ENCODE measurements around the gene RAPGEF1. TPM values are rescaled to one million over a fixed set of nuclear protein-coding genes. Genes with fewer than 3 reads are reported as not detected.

RAPGEF1 gene
- total and polyA plus RNA-seq, 2 experiments from 2014 or later: 9.9 to 82.8 TPM

DNA sequence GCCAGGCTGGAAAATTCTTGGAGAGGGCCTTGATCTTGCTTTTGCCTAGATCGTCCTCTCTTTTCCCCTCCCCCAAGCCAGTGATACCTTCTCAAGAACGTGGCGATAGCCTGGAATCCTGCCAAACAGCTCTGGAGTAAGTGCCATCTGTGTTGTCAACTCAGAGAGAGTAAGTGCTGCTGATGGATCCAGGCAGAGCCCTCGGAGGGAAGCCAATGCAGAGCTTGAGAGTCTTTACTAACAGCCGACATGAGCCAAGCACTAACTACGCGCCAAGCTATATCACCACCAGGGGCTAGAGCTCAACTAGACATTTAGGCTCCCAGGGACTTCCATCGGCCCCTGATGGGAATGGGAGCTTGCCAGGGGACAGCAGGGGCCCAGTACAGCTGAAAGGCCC, 17.6 kb downstream of the RAPGEF1 start:
- Mint-ChIP-seq H3K36me3 (ENCODE audit: low read depth) (peaks cover 16% of the 10 kb centered on the region; the same call in 2 of the 3 replicates), H3K27me3 (ENCODE audit: insufficient read depth, low read depth, poor library complexity) (peaks cover 6% of the 10 kb centered on the region), H3K4me1 (peaks cover 6% of the 10 kb centered on the region; the same call in 2 of the 3 replicates), H3K9me3 (no peaks in the 10 kb centered on the region; the same call in 2 of the 3 replicates), H3K4me3 (no peak overlapping the region), H3K27ac (no peak overlapping the region)
- H3K4me1 ChIP-seq (ENCODE audit: insufficient read depth): peaks cover 4% of the 10 kb centered on the region; the same call in 1 of the 2 replicates
- no peak overlapping the region for H3K4me2 ChIP-seq
- no peaks in the 10 kb centered on the region for H3K9me2 ChIP-seq (ENCODE audit: insufficient read depth)
- H3K27ac ChIP-seq (ENCODE audit: low read depth): no peak overlapping the region
- ATAC-seq (peak; percentile 65), DNase-seq (ENCODE audit: low spot score) (peak; percentile 66)
- TF ChIP-seq, protein P1, sequence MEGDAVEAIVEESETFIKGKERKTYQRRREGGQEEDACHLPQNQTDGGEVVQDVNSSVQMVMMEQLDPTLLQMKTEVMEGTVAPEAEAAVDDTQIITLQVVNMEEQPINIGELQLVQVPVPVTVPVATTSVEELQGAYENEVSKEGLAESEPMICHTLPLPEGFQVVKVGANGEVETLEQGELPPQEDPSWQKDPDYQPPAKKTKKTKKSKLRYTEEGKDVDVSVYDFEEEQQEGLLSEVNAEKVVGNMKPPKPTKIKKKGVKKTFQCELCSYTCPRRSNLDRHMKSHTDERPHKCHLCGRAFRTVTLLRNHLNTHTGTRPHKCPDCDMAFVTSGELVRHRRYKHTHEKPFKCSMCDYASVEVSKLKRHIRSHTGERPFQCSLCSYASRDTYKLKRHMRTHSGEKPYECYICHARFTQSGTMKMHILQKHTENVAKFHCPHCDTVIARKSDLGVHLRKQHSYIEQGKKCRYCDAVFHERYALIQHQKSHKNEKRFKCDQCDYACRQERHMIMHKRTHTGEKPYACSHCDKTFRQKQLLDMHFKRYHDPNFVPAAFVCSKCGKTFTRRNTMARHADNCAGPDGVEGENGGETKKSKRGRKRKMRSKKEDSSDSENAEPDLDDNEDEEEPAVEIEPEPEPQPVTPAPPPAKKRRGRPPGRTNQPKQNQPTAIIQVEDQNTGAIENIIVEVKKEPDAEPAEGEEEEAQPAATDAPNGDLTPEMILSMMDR (conservative IDR thresholded peaks at IDR 0.05; ENCODE audit: low read depth in 2 of 2): peak in 1 of 2 experiments; percentile 4; a peak in 2 of 4 replicates
- TF ChIP-seq EZH2 (IDR thresholded peaks at IDR 0.05; ENCODE audit: low read depth, unreplicated experiment): no peak
- H3K27me3 ChIP-seq (ENCODE audit: insufficient read depth): no peaks in the 10 kb centered on the region
- H4K20me1 ChIP-seq (replicated peaks; ENCODE audit: insufficient read depth): peaks cover 19% of the 10 kb centered on the region
- H3F3A ChIP-seq (replicated peaks; ENCODE audit: low read depth): no peaks in the 10 kb centered on the region
- H3K36me3 ChIP-seq (ENCODE audit: insufficient read depth): no peaks in the 10 kb centered on the region
- no peak overlapping the region for H2AFZ ChIP-seq
- no peak overlapping the region for H3K4me3 ChIP-seq
- H3K79me2 ChIP-seq (replicated peaks; ENCODE audit: insufficient read depth): peaks cover 98% of the 10 kb centered on the region

DNA sequence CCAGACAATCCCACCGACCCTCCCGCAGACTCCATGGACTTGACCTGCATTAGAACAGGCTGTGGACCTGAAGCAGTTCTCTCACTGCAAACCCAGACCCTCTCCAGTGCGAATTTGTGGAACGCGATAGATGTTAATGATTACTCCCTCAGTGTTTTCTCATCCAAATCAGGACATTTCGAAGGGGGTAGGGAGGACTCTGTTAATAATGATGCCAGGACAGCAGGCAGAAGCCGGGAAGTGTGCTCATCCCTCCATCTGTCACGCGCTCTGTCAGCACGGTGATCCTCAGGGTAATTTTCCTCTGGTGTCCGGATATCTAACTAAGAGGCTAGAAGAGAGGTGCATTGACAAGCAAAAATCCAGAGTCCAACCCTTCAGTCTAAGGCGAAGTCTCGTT, 18.8 kb downstream of the RAPGEF1 start:
- Histone ChIP-seq H3F3A (replicated peaks; ENCODE audit: low read depth) (no peaks in the 10 kb centered on the region), H4K20me1 (replicated peaks; ENCODE audit: insufficient read depth) (peaks cover 17% of the 10 kb centered on the region), H3K36me3 (ENCODE audit: insufficient read depth) (no peaks in the 10 kb centered on the region), H3K4me3 (no peak overlapping the region), H3K27me3 (ENCODE audit: insufficient read depth) (no peaks in the 10 kb centered on the region), H3K4me2 (no peak overlapping the region), H3K27ac (ENCODE audit: low read depth) (no peak overlapping the region), H3K79me2 (replicated peaks; ENCODE audit: insufficient read depth) (peaks cover 98% of the 10 kb centered on the region), H3K9me2 (ENCODE audit: insufficient read depth) (no peaks in the 10 kb centered on the region), H3K4me1 (ENCODE audit: insufficient read depth) (no peaks in the 10 kb centered on the region; the same call in 1 of the 2 replicates), H2AFZ (no peak overlapping the region)
- ATAC-seq: no peak
- H3K27me3 Mint-ChIP-seq (ENCODE audit: insufficient read depth, low read depth, poor library complexity): peaks cover 6% of the 10 kb centered on the region
- H3K36me3 Mint-ChIP-seq (ENCODE audit: low read depth): peaks cover 13% of the 10 kb centered on the region; the same call in 2 of the 3 replicates
- peaks cover 2% of the 10 kb centered on the region; the same call in 1 of the 3 replicates for H3K4me1 Mint-ChIP-seq
- no peaks in the 10 kb centered on the region; the same call in 2 of the 3 replicates for H3K9me3 Mint-ChIP-seq
- TF ChIP-seq EZH2phosphoT487 (IDR thresholded peaks at IDR 0.05; ENCODE audit: unreplicated experiment): no peak
- TF ChIP-seq, protein P2, sequence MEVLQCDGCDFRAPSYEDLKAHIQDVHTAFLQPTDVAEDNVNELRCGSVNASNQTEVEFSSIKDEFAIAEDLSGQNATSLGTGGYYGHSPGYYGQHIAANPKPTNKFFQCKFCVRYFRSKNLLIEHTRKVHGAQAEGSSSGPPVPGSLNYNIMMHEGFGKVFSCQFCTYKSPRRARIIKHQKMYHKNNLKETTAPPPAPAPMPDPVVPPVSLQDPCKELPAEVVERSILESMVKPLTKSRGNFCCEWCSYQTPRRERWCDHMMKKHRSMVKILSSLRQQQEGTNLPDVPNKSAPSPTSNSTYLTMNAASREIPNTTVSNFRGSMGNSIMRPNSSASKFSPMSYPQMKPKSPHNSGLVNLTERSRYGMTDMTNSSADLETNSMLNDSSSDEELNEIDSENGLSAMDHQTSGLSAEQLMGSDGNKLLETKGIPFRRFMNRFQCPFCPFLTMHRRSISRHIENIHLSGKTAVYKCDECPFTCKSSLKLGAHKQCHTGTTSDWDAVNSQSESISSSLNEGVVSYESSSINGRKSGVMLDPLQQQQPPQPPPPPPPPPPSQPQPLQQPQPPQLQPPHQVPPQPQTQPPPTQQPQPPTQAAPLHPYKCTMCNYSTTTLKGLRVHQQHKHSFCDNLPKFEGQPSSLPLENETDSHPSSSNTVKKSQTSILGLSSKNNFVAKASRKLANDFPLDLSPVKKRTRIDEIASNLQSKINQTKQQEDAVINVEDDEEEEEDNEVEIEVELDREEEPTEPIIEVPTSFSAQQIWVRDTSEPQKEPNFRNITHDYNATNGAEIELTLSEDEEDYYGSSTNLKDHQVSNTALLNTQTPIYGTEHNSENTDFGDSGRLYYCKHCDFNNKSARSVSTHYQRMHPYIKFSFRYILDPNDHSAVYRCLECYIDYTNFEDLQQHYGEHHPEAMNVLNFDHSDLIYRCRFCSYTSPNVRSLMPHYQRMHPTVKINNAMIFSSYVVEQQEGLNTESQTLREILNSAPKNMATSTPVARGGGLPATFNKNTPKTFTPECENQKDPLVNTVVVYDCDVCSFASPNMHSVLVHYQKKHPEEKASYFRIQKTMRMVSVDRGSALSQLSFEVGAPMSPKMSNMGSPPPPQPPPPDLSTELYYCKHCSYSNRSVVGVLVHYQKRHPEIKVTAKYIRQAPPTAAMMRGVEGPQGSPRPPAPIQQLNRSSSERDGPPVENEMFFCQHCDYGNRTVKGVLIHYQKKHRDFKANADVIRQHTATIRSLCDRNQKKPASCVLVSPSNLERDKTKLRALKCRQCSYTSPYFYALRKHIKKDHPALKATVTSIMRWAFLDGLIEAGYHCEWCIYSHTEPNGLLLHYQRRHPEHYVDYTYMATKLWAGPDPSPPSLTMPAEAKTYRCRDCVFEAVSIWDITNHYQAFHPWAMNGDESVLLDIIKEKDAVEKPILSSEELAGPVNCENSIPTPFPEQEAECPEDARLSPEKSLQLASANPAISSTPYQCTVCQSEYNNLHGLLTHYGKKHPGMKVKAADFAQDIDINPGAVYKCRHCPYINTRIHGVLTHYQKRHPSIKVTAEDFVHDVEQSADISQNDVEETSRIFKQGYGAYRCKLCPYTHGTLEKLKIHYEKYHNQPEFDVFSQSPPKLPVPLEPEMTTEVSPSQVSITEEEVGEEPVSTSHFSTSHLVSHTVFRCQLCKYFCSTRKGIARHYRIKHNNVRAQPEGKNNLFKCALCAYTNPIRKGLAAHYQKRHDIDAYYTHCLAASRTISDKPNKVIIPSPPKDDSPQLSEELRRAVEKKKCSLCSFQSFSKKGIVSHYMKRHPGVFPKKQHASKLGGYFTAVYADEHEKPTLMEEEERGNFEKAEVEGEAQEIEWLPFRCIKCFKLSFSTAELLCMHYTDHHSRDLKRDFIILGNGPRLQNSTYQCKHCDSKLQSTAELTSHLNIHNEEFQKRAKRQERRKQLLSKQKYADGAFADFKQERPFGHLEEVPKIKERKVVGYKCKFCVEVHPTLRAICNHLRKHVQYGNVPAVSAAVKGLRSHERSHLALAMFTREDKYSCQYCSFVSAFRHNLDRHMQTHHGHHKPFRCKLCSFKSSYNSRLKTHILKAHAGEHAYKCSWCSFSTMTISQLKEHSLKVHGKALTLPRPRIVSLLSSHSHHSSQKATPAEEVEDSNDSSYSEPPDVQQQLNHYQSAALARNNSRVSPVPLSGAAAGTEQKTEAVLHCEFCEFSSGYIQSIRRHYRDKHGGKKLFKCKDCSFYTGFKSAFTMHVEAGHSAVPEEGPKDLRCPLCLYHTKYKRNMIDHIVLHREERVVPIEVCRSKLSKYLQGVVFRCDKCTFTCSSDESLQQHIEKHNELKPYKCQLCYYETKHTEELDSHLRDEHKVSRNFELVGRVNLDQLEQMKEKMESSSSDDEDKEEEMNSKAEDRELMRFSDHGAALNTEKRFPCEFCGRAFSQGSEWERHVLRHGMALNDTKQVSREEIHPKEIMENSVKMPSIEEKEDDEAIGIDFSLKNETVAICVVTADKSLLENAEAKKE (CRISPR knock-in tag; IDR thresholded peaks at IDR 0.05): no peak
- TF ChIP-seq, protein P1 (conservative IDR thresholded peaks at IDR 0.05; ENCODE audit: low read depth in 2 of 2): no peak
- TF ChIP-seq POLR2AphosphoS5 (IDR thresholded peaks at IDR 0.05; ENCODE audit: low read depth): no peak
- no peak for TF ChIP-seq JUNB (IDR thresholded peaks at IDR 0.05; ENCODE audit: unreplicated experiment)
- no peak for TF ChIP-seq EZH2 (IDR thresholded peaks at IDR 0.05; ENCODE audit: low read depth, unreplicated experiment)
- no peak for TF ChIP-seq ZNF114 (CRISPR knock-in tag; IDR thresholded peaks at IDR 0.05)
- H3K27ac Mint-ChIP-seq: no peak overlapping the region
- H3K4me3 Mint-ChIP-seq: no peak overlapping the region
- DNase-seq (ENCODE audit: low spot score): no peak
